Measurements from ENCODE around the gene ZFYVE28.

ZFYVE28 gene

GRCh38 chr4:2248821-2249261, 169.6 kb downstream of the ZFYVE28 start:
- Histone ChIP-seq H3K36me3 (ENCODE audit: insufficient read depth, low read length) (peaks cover 58% of the 10 kb centered on the region), H3K4me3 (ENCODE audit: low read length) (no peak overlapping the region), H3K9me3 (replicated peaks; ENCODE audit: low read length) (no peaks in the 10 kb centered on the region), H3K27me3 (ENCODE audit: control insufficient read depth, insufficient read depth, low read length) (no peaks in the 10 kb centered on the region), H3K4me2 (ENCODE audit: low read length) (no peak overlapping the region), H3K4me1 (ENCODE audit: control insufficient read depth, insufficient read depth, low read length) (peaks cover 9% of the 10 kb centered on the region), H3K9ac (ENCODE audit: low read depth, low read length) (no peak overlapping the region)

- Histone ChIP-seq H3K9ac (ENCODE audit: low read depth, low read length) (no peak overlapping the region), H3K4me2 (ENCODE audit: low read length) (no peak overlapping the region), H3K36me3 (ENCODE audit: insufficient read depth, low read length) (peaks cover 52% of the 10 kb centered on the region), H3K9me3 (replicated peaks; ENCODE audit: low read length) (no peaks in the 10 kb centered on the region), H3K27me3 (ENCODE audit: control insufficient read depth, insufficient read depth, low read length) (no peaks in the 10 kb centered on the region), H3K4me1 (ENCODE audit: control insufficient read depth, insufficient read depth, low read length) (peaks cover 13% of the 10 kb centered on the region), H3K4me3 (ENCODE audit: low read length) (no peak overlapping the region)
Measured at GRCh38 chr4:2248044-2248780, 170.2 kb downstream of the ZFYVE28 start.

GRCh38 chr4:2247128-2248043, 171.1 kb downstream of the ZFYVE28 start:
- no peak overlapping the region for H3K4me2 ChIP-seq (ENCODE audit: low read length)
- H3K27me3 ChIP-seq (ENCODE audit: control insufficient read depth, insufficient read depth, low read length), result no peaks in the 10 kb centered on the region
- H3K36me3 ChIP-seq (ENCODE audit: insufficient read depth, low read length), result peaks cover 46% of the 10 kb centered on the region
- H3K4me3 ChIP-seq (ENCODE audit: low read length), result no peak overlapping the region
- no peak overlapping the region for H3K9ac ChIP-seq (ENCODE audit: low read depth, low read length)
- H3K9me3 ChIP-seq (replicated peaks; ENCODE audit: low read length), result no peaks in the 10 kb centered on the region
- peaks cover 13% of the 10 kb centered on the region for H3K4me1 ChIP-seq (ENCODE audit: control insufficient read depth, insufficient read depth, low read length)

- peaks cover 38% of the 10 kb centered on the region for H3K36me3 ChIP-seq (ENCODE audit: insufficient read depth, low read length)
- no peak overlapping the region for H3K4me2 ChIP-seq (ENCODE audit: low read length)
- no peaks in the 10 kb centered on the region for H3K27me3 ChIP-seq (ENCODE audit: control insufficient read depth, insufficient read depth, low read length)
- H3K9me3 ChIP-seq (replicated peaks; ENCODE audit: low read length), result no peaks in the 10 kb centered on the region
- H3K4me1 ChIP-seq (ENCODE audit: control insufficient read depth, insufficient read depth, low read length), result peaks cover 13% of the 10 kb centered on the region
- H3K9ac ChIP-seq (ENCODE audit: low read depth, low read length), result no peak overlapping the region
- H3K4me3 ChIP-seq (ENCODE audit: low read length), result no peak overlapping the region
Measured at GRCh38 chr4:2246384-2247127, 171.9 kb downstream of the ZFYVE28 start.

- H3K4me3 ChIP-seq (ENCODE audit: low read length), result no peak overlapping the region
- no peaks in the 10 kb centered on the region for H3K27me3 ChIP-seq (ENCODE audit: control insufficient read depth, insufficient read depth, low read length)
- H3K9me3 ChIP-seq (replicated peaks; ENCODE audit: low read length), result no peaks in the 10 kb centered on the region
- H3K4me2 ChIP-seq (ENCODE audit: low read length), result no peak overlapping the region
- peaks cover 14% of the 10 kb centered on the region for H3K4me1 ChIP-seq (ENCODE audit: control insufficient read depth, insufficient read depth, low read length)
- H3K9ac ChIP-seq (ENCODE audit: low read depth, low read length), result no peak overlapping the region
- H3K36me3 ChIP-seq (ENCODE audit: insufficient read depth, low read length), result peaks cover 33% of the 10 kb centered on the region
Measured at GRCh38 chr4:2245787-2246275, 172.6 kb downstream of the ZFYVE28 start.

- no peak overlapping the region for H3K9ac ChIP-seq (ENCODE audit: low read depth, low read length)
- no peak overlapping the region for H3K4me2 ChIP-seq (ENCODE audit: low read length)
- no peak overlapping the region for H3K4me3 ChIP-seq (ENCODE audit: low read length)
- H3K4me1 ChIP-seq (ENCODE audit: control insufficient read depth, insufficient read depth, low read length), result peaks cover 20% of the 10 kb centered on the region
- H3K9me3 ChIP-seq (replicated peaks; ENCODE audit: low read length), result no peaks in the 10 kb centered on the region
- no peaks in the 10 kb centered on the region for H3K27me3 ChIP-seq (ENCODE audit: control insufficient read depth, insufficient read depth, low read length)
- H3K36me3 ChIP-seq (ENCODE audit: insufficient read depth, low read length), result peaks cover 27% of the 10 kb centered on the region
Measured at GRCh38 chr4:2245057-2245786, 173.2 kb downstream of the ZFYVE28 start.

- H3K4me1 ChIP-seq (ENCODE audit: control insufficient read depth, insufficient read depth, low read length), result peaks cover 30% of the 10 kb centered on the region
- H3K27me3 ChIP-seq (ENCODE audit: control insufficient read depth, insufficient read depth, low read length), result no peaks in the 10 kb centered on the region
- H3K36me3 ChIP-seq (ENCODE audit: insufficient read depth, low read length), result peaks cover 20% of the 10 kb centered on the region
- peak overlapping the region; percentile 15 for H3K4me2 ChIP-seq (ENCODE audit: low read length)
- H3K9ac ChIP-seq (ENCODE audit: low read depth, low read length), result no peak overlapping the region
- H3K9me3 ChIP-seq (replicated peaks; ENCODE audit: low read length), result no peaks in the 10 kb centered on the region
- H3K4me3 ChIP-seq (ENCODE audit: low read length), result no peak overlapping the region
Measured at GRCh38 chr4:2243681-2244380, 174.6 kb downstream of the ZFYVE28 start.

GRCh38 chr4:2241410-2242353, 176.8 kb downstream of the ZFYVE28 start, which contains the start of the genes HAUS3 and POLN:
HAUS3 (minus strand) TSS chr4:2242121; CDS start chr4:2240946, 1,175 bp downstream.
POLN (minus strand) TSS chr4:2242121; CDS start chr4:2229231, 12,890 bp downstream.
- Histone ChIP-seq H3K4me1 (ENCODE audit: control insufficient read depth, insufficient read depth, low read length) (peaks cover 38% of the 10 kb centered on the region), H3K36me3 (ENCODE audit: insufficient read depth, low read length) (peaks cover 17% of the 10 kb centered on the region), H3K9me3 (replicated peaks; ENCODE audit: low read length) (no peaks in the 10 kb centered on the region), H3K27me3 (ENCODE audit: control insufficient read depth, insufficient read depth, low read length) (no peaks in the 10 kb centered on the region), H3K9ac (ENCODE audit: low read depth, low read length) (peak within 1 kb of the TSS; percentile 92), H3K4me2 (ENCODE audit: low read length) (peak within 1 kb of the TSS; percentile 89), H3K4me3 (ENCODE audit: low read length) (peak within 1 kb of the TSS; percentile 97)

- no peaks in the 10 kb centered on the region for H3K27me3 ChIP-seq (ENCODE audit: control insufficient read depth, insufficient read depth, low read length)
Measured at GRCh38 chr4:2241003-2241402, 177.4 kb downstream of the ZFYVE28 start.

More at GRCh38 chr4:2241003-2241402, 177.4 kb downstream of the ZFYVE28 start:
- H3K4me2 ChIP-seq (ENCODE audit: low read length), result peak overlapping the region; percentile 89
- peak overlapping the region; percentile 92 for H3K9ac ChIP-seq (ENCODE audit: low read depth, low read length)
- H3K36me3 ChIP-seq (ENCODE audit: insufficient read depth, low read length), result peaks cover 17% of the 10 kb centered on the region
- H3K4me1 ChIP-seq (ENCODE audit: control insufficient read depth, insufficient read depth, low read length), result peaks cover 38% of the 10 kb centered on the region
- H3K4me3 ChIP-seq (ENCODE audit: low read length), result peak overlapping the region; percentile 97
- no peaks in the 10 kb centered on the region for H3K9me3 ChIP-seq (replicated peaks; ENCODE audit: low read length)

All from skeletal muscle satellite cell (primary cell).